Measurements from ENCODE around the gene PTMA. TPM values are rescaled to one million over a fixed set of nuclear protein-coding genes. Genes with fewer than 3 reads are reported as not detected.
"Not testable (repeated sequence)": the region's sequence is repeated elsewhere in the genome, so short reads cannot be mapped to it uniquely, and the experiment has no call there.

The PTMA gene
- polyA plus RNA-seq, 3 donors: 2,106 to 2,317 (median 2,301) TPM

GRCh38 chr2:231714639-231715498, 6.5 kb downstream of the PTMA start:
- no peak for DNase-seq (ENCODE audit: low read depth in 3 of 3, low spot score in 2 of 3)

GRCh38 chr2:231715499-231715837, 7.1 kb downstream of the PTMA start:
- no peak for DNase-seq (ENCODE audit: low read depth in 3 of 3, low spot score in 2 of 3)

- no peak for DNase-seq (ENCODE audit: low read depth in 3 of 3, low spot score in 2 of 3)
Measured at GRCh38 chr2:231715988-231716616, 7.8 kb downstream of the PTMA start.

GRCh38 chr2:231716666-231717280, 8.4 kb downstream of the PTMA start:
- DNase-seq (ENCODE audit: low read depth in 3 of 3, low spot score in 2 of 3): no peak

- no peak for DNase-seq (ENCODE audit: low read depth in 3 of 3, low spot score in 2 of 3)
Measured at GRCh38 chr2:231717281-231718171, 9.2 kb downstream of the PTMA start.

- DNase-seq (ENCODE audit: low read depth in 3 of 3, low spot score in 2 of 3): no peak
Measured at GRCh38 chr2:231718799-231719198, 10.5 kb downstream of the PTMA start.

GRCh38 chr2:231720292-231720986, 12.1 kb downstream of the PTMA start:
- no peak for DNase-seq (ENCODE audit: low read depth in 3 of 3, low spot score in 2 of 3)

- DNase-seq (ENCODE audit: low read depth in 3 of 3, low spot score in 2 of 3): no peak
Measured at GRCh38 chr2:231720987-231721966, 13.0 kb downstream of the PTMA start.

- DNase-seq (ENCODE audit: low read depth in 3 of 3, low spot score in 2 of 3): no peak
Measured at GRCh38 chr2:231722721-231723307, 14.5 kb downstream of the PTMA start.

GRCh38 chr2:231725476-231725875, 17.2 kb downstream of the PTMA start:
- DNase-seq (ENCODE audit: low read depth in 3 of 3, low spot score in 2 of 3): no peak

GRCh38 chr2:231726276-231726675, 18.0 kb downstream of the PTMA start:
- DNase-seq (ENCODE audit: low read depth in 3 of 3, low spot score in 2 of 3): no peak

- no peak for DNase-seq (ENCODE audit: low read depth in 3 of 3, low spot score in 2 of 3)
Measured at GRCh38 chr2:231727621-231728020, 19.3 kb downstream of the PTMA start.

- DNase-seq (ENCODE audit: low read depth in 3 of 3, low spot score in 2 of 3): no peak
Measured at GRCh38 chr2:231732604-231733003, 24.3 kb downstream of the PTMA start.

GRCh38 chr2:231737761-231738160, 29.4 kb downstream of the PTMA start:
- no peak for DNase-seq (ENCODE audit: low read depth in 3 of 3, low spot score in 2 of 3)

- no peak for DNase-seq (ENCODE audit: low read depth in 3 of 3, low spot score in 2 of 3)
Measured at GRCh38 chr2:231743376-231744116, 35.2 kb downstream of the PTMA start.

- DNase-seq (ENCODE audit: low read depth in 3 of 3, low spot score in 2 of 3): no peak
Measured at GRCh38 chr2:231745303-231746038, 37.1 kb downstream of the PTMA start.

GRCh38 chr2:231748153-231748896, 40.0 kb downstream of the PTMA start:
- DNase-seq (ENCODE audit: low read depth in 3 of 3, low spot score in 2 of 3): not testable (repeated sequence)
